Thoracic aorta (tissue), 2 donors: ENCODE measurements around the gene ACTR8. TPM values are rescaled to one million over a fixed set of nuclear protein-coding genes. Genes with fewer than 3 reads are reported as not detected.

Source experiments
- ATAC-seq: fragments of 150-250 bp; one replicate; pipeline ENCODE4 v1.8.0; 2017; ENCODE audit warnings: low read depth; ENCODE audit not compliant: insufficient number of reproducible peaks, low FRiP score
- DNase-seq: peaks from one replicate; pipeline ENCODE4 v3.0.0-alpha.2; 2020; ENCODE audit warnings: low spot score
- H3K27ac ChIP-seq, 2 donors: fragments of 200-600 bp; sonication (generic); 1 replicate in 1 of 2; 2 replicates in 1 of 2; pipeline ENCODE4 v1.5.1; 2016; ENCODE audit warnings: mild to moderate bottlenecking in 2 of 2, moderate library complexity in 2 of 2
- H3K27me3 ChIP-seq: fragments of 200-600 bp; sonication (generic); replicated peaks from 2 replicates; pipeline ENCODE4 v1.6.0; 2016; ENCODE audit warnings: mild to moderate bottlenecking; ENCODE audit not compliant: insufficient read depth
- H3K36me3 ChIP-seq: fragments of 200-600 bp; sonication (generic); one replicate; pipeline ENCODE4 v1.5.1; 2016
- H3K4me1 ChIP-seq, 2 donors: fragments of 200-600 bp; sonication (generic); 1 replicate in 1 of 2; 2 replicates in 1 of 2; pipeline versions ENCODE4 v1.5.1 to v1.6.0; 2016; ENCODE audit warnings: low read depth in 2 of 2, mild to moderate bottlenecking in 1 of 2; ENCODE audit not compliant: control insufficient read depth in 1 of 2
- H3K4me3 ChIP-seq: fragments of 200-600 bp; sonication (generic); 2 replicates; pipeline ENCODE4 v1.5.1; 2016; ENCODE audit warnings: mild to moderate bottlenecking
- H3K9me3 ChIP-seq: fragments of 200-600 bp; sonication (generic); 2 replicates; pipeline ENCODE4 v1.5.1; 2016
- CTCF ChIP-seq: fragments of 200-600 bp; sonication (generic); IDR thresholded peaks from one replicate; pipeline ENCODE4 v1.5.1; 2019; ENCODE audit warnings: antibody characterized with exemption
- total RNA-seq, 2 donors: library from RNA; depleted of rRNA; stranded (reverse); fragments of >200 nt; gene quantifications; one replicate each; pipeline versions ENCODE4 v1.1.0 to v1.2.3, GENCODE V29; 2016

The ACTR8 gene
- total RNA-seq, 2 donors from 2014 or later: 13.1 to 22.8 TPM

- no peak for DNase-seq
Observed at GRCh38 chr3:53821631-53822121, 60.3 kb downstream of the ACTR8 start.

GRCh38 chr3:53820756-53821580 is 61.0 kb downstream of the ACTR8 start:
- no peak for TF ChIP-seq CTCF
- no peak for ATAC-seq
- Histone ChIP-seq H3K4me1 (no peaks in the 10 kb centered on the region), H3K27me3 (no peaks in the 10 kb centered on the region), H3K27ac (no peak overlapping the region), H3K36me3 (no peaks in the 10 kb centered on the region), H3K4me3 (no peak overlapping the region), H3K9me3 (no peaks in the 10 kb centered on the region)
- no peak for DNase-seq

More at GRCh38 chr3:53821631-53822121, 60.3 kb downstream of the ACTR8 start:
- no peaks in the 10 kb centered on the region for H3K9me3 ChIP-seq
- ATAC-seq: no peak
- no peak overlapping the region for H3K27ac ChIP-seq
- no peaks in the 10 kb centered on the region for H3K27me3 ChIP-seq
- no peaks in the 10 kb centered on the region for H3K4me1 ChIP-seq
- H3K4me3 ChIP-seq: no peak overlapping the region
- no peaks in the 10 kb centered on the region for H3K36me3 ChIP-seq
- no peak for TF ChIP-seq CTCF

GRCh38 chr3:53820084-53820483 is 61.9 kb downstream of the ACTR8 start:
- no peak for DNase-seq
- Histone ChIP-seq H3K36me3 (no peaks in the 10 kb centered on the region), H3K27me3 (no peaks in the 10 kb centered on the region), H3K4me1 (no peaks in the 10 kb centered on the region), H3K9me3 (no peaks in the 10 kb centered on the region), H3K27ac (no peak overlapping the region), H3K4me3 (no peak overlapping the region)
- ATAC-seq: no peak
- TF ChIP-seq CTCF: no peak

GRCh38 chr3:53819163-53819868 is 62.6 kb downstream of the ACTR8 start:
- no peaks in the 10 kb centered on the region for H3K27me3 ChIP-seq
- ATAC-seq (no peak), DNase-seq (no peak)
- H3K4me1 ChIP-seq: no peaks in the 10 kb centered on the region
- H3K36me3 ChIP-seq: no peaks in the 10 kb centered on the region
- no peak overlapping the region for H3K4me3 ChIP-seq
- TF ChIP-seq CTCF: no peak
- no peaks in the 10 kb centered on the region for H3K9me3 ChIP-seq
- no peak overlapping the region for H3K27ac ChIP-seq
